Inflammatory macrophage treated with lipopolysaccharide for 1 hour (primary cell): ENCODE data around the gene TAB3.

Source experiments
- DNase-seq, 2 donors: peaks; one replicate each; pipeline ENCODE4 v3.0.0-alpha.2; 2020 to 2022

Gene TAB3

GRCh38 chrX:30885136-30885535, 3.9 kb downstream of the TAB3 start:
- DNase-seq, result no peak

GRCh38 chrX:30883138-30883537, 5.9 kb downstream of the TAB3 start:
- no peak for DNase-seq

GRCh38 chrX:30881797-30882196, 7.3 kb downstream of the TAB3 start:
- no peak for DNase-seq

- no peak for DNase-seq
These were observed 7.7 kb downstream of the TAB3 start for GRCh38 chrX:30881390-30881789.

- no peak for DNase-seq
These were observed 9.0 kb downstream of the TAB3 start for GRCh38 chrX:30880058-30880457.

DNA sequence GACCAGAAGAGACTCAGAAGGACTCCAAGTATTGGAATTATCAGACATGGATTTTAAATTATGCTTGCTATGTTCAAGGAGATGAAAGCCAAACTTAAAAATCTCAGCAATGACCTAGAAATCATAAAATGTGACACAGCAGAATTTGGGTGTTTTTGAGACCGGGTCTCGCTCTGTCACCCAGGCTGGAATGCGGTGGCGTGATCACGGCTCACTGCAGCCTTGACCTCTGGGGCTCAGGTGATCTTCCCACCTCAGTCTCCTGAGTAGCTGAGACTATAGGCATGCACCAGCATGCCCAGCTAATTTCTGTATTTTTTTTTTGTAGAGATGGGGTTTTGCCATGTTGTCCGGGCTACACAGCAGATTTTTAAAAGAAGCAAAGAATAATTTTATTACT, 12.7 kb downstream of the TAB3 start:
- no peak for DNase-seq

GRCh38 chrX:30875957-30876356, 13.1 kb downstream of the TAB3 start:
- peak; percentile 62 to 83 for DNase-seq

- DNase-seq, result peak; percentile 13 to 46
These were observed 14.2 kb downstream of the TAB3 start for GRCh38 chrX:30874851-30875250.

- no peak for DNase-seq
These were observed 18.5 kb downstream of the TAB3 start for GRCh38 chrX:30870572-30870971.

DNA sequence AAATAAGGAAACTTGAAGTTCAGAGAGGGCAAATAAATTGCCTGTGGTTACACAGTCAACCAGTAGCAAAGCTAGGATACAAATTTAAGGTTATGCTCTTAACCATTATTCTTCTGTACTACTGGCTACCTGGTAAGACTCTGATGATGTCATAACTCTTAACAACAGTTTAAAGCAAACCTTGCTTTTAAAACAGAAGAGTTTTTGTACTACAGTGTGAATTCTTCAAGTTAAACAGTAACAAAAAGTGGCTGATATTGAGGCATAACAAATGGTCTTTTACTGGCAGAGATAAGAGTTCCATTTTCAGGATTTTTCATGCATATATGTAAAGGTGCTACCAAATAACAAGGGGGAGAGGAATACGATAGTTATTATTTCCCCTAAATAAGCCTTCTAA, 23.4 kb downstream of the TAB3 start:
- no peak for DNase-seq

DNA sequence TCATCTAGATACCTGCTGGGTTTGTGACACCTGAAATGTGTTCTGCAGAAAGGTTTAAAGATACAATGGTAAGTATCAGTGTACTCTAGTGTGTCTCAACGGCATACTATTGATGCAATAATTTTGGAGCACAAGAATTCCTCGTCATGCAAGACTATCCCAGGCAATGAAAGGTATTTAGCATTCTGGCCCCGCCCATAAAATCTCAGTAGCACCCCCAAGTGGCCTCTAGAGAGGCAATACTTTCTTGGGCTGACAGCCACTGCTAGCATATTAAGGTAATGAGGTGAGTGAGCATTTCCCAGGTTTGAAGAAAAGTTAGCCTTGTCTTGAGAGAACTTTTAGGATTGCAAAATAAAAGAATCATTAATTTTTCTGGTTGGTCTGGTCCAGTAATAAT, 24.0 kb downstream of the TAB3 start:
- peak; percentile 19 to 25 for DNase-seq

GRCh38 chrX:30864383-30864785, 24.7 kb downstream of the TAB3 start:
- DNase-seq, result peak; percentile 63 to 81

DNA sequence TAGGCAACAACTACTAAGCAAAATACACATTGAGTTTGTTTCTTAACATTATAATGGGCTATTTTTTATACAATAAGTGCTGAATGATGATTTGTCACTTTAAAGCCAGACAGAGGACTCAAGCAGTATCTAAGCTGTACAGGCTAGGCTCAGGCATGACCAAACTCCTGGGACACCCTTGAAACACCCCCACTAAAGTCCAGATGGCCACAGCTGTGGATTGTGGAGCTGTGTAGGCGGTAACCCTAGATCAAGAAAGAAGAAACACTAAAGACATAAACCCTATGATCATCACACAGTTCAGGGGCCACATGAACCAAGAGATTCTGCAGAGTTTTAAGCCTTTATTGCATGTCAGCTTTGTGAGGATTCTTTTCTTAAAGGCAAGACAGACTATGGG, 25.1 kb downstream of the TAB3 start:
- DNase-seq, result peak; percentile 19 to 36

DNA sequence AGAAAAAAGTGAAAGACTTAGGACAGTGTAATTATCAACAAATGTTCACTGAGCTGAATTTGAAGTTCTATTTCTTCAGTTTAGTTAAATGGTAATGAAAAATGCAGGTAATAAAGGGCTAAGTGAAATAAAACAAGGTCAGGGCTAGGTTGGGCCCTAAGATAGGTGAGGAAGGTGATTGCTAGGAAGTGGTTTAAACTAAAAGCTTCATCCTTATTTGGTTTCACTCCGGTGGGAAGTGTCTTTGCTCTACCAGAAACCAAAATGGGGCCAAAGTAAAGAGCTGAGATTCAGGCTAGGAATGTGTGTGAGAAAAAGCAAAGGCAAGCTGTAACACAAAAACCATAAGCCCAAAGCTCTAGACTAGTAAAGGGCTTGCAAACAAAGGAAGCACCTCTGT, 31.0 kb downstream of the TAB3 start:
- DNase-seq, result no peak

DNA sequence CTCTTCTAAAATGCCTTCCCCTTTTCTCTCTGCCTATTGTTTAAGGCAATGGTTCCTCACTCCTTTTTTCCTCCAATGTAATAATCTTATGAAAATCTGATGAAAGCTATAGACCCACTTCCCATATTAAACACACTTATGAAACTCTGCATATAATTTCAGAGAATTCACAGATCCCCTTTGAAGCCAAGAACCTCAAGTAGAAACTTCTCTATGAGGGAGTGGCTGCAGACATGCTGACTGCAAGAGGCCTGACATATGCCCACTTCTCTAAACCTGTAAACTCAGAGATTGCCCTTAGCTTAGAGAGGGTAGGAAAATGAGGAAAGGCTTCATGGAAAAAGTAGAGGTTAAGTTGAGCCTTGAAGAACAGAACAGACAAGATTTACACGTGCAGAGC, 37.6 kb downstream of the TAB3 start:
- DNase-seq, result peak; percentile 14 to 25

DNA sequence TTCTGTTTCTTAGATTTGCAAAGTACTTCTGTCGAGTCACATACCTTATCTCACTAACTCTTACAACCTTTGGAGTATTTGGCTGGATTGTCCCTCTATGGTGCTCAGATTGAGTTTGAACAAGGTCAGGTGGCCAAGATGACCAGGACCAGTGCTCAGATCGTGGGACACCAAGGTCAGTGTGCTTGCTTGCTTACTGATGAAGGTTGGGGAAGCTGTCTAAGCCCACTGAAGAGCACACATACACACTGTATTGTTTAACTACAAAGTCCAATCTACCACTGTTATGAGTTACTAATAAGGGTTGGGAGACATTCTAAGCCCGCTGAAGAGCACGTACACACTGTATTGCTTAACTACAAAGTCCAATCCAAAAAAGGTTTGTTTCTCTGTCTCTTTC, 53.7 kb downstream of the TAB3 start:
- no peak for DNase-seq

DNA sequence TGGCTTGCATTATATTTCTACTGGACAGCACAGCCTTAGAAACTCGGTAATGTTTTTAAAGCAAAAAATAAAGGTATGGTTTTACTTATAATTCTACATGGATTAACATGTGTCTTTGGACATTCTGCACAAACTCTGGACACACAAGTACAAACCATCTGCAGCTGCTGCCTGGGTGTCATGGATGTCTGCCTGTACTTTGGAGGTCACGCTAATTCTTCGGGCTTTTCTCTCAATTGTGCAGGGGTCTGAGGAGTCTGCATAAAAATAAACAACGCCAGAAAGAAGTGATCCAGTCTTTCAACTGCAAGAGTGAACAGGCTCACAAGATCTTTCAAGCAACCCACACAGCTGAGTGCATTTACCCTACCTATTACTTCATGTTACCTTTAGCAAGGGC, 55.2 kb downstream of the TAB3 start:
- DNase-seq, result no peak

- no peak for DNase-seq
These were observed 58.0 kb downstream of the TAB3 start for GRCh38 chrX:30831082-30831481.

- DNase-seq, result no peak
These were observed 58.6 kb downstream of the TAB3 start for GRCh38 chrX:30830326-30830943.

- no peak for DNase-seq
These were observed 64.8 kb downstream of the TAB3 start for GRCh38 chrX:30824275-30824674.

DNA sequence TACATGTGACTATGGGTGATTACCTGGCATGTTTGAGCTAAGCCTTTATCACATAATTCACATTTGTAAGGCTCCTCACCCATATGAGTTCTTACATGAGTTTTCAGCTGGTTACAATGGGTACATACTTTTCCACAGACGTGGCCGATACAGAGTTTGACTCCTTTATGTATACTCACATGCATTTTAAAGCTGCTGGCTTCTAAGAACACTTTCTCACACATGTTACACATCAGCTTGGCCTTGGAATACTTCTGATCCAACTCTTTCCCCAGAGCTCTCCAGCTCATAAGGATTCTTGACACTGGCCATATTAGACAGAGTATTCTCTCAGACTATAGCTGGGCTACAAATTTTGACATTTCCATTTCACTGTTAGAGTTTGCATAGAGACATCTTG, 66.3 kb downstream of the TAB3 start:
- no peak for DNase-seq

GRCh38 chrX:30822068-30822681, 66.9 kb downstream of the TAB3 start:
- peak; percentile 18 to 58 for DNase-seq

DNA sequence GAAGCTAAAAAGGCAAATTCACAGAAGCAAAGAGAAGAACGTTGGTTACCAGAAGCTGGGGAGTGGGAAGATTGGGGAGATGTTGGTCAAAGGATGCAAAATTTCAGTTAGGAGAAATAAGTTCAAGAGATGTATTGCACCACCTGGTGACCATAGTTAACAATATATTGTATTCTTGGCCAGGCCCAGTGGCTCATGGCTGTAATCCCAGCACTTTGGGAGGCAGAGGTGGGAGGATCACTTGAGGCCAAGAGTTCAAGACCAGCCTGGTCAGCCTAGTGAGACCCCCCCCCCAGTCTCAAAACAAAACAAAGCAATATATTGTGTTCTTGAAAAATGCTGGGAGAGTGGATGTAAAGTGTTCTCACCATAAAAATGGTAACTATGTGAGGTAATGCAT, 67.9 kb downstream of the TAB3 start:
- no peak for DNase-seq

DNA sequence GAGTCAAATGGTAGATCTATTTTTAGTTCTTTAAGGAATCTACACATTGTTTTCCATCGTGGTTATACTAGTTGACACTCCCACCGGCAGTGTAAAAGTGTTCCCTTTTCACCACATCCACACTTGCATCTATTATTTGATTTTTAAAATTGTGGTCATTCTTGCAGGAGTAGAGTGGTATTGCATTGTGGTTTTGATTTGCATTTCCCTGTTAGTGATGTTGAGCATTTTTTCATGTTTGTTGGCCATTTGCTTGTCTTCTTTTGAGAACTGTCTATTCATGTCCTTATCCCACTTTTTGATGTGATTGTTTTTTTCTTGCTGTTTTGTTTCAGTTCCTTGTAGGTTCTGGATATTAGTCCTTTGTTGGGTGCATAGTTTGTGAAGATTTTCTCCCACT, 70.0 kb downstream of the TAB3 start:
- no peak for DNase-seq

DNA sequence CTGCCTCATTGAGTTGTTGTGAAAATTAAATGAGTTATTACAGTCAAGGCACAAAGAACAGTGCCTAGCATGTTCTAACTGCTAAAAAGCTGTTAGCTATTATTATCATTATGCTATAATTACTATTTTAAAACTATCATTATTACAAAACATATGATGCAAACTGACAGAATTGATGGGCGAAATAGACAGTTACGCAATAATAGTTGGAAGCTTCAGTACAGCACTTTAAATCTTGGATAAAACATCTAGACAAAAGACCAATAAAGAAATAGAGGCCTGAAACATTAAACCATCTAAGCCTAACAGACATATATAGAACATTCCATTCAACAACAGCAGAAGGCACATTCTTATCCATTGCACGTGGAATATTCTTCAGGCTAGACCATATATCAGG, 73.0 kb downstream of the TAB3 start:
- no peak for DNase-seq
